ENCODE data around the gene APOH. TPM values are rescaled to one million over a fixed set of nuclear protein-coding genes. Genes with fewer than 3 reads are reported as not detected.

APOH gene
- polyA plus RNA-seq, 1 donor (not counting 4 experiments of a cell fraction or from before 2014, with no cell fraction given) = not detected

GRCh38 chr17:66222798-66223350, 6.3 kb downstream of the APOH start:
- Histone ChIP-seq H3K9me3 (ENCODE audit: control insufficient read depth, low read depth, low read length) (no peaks in the 10 kb centered on the region), H3K79me2 (ENCODE audit: control insufficient read depth, insufficient read depth, low read length) (no peaks in the 10 kb centered on the region), H3K27ac (ENCODE audit: control insufficient read depth, insufficient read depth, low read length) (no peak overlapping the region), H3K4me2 (ENCODE audit: control insufficient read depth, extremely low read depth, insufficient read depth, low read depth, low read length) (no peak overlapping the region), H3K4me3 (ENCODE audit: control insufficient read depth in 2 of 3, extremely low read depth in 1 of 3, insufficient read depth in 2 of 3, low read depth in 1 of 3, low read length in 3 of 3) (no peak overlapping the region), H3K9me1 (ENCODE audit: control insufficient read depth, extremely low read depth, insufficient read depth, low read length) (no peaks in the 10 kb centered on the region), H3K4me1 (ENCODE audit: control insufficient read depth, extremely low read depth, insufficient read depth, low read length) (no peaks in the 10 kb centered on the region), H3K27me3 (ENCODE audit: control insufficient read depth, extremely low read depth, insufficient read depth, low read length) (no peaks in the 10 kb centered on the region), H2AFZ (ENCODE audit: control insufficient read depth, low read length) (no peak overlapping the region), H3K9ac (ENCODE audit: control insufficient read depth, extremely low read depth, insufficient read depth, low read length) (no peak overlapping the region), H3K36me3 (ENCODE audit: control insufficient read depth in 2 of 2, extremely low read depth in 1 of 2, insufficient read depth in 2 of 2, low read length in 2 of 2) (no peaks in the 10 kb centered on the region), H4K20me1 (ENCODE audit: control insufficient read depth, extremely low read depth, insufficient read depth, low read length) (no peaks in the 10 kb centered on the region)
- TF ChIP-seq CTCF (optimal IDR thresholded peaks at IDR 0.05 in 1 of 3, IDR thresholded peaks at IDR 0.05 in 1 of 3, conservative IDR thresholded peaks at IDR 0.05 in 1 of 3; ENCODE audit: extremely low read depth in 1 of 3, insufficient read depth in 2 of 3, low read length in 3 of 3) (no peak), EZH2 (IDR thresholded peaks at IDR 0.05; ENCODE audit: low read length) (no peak)
- dilution Hi-C loops (cut with MboI; ENCODE audit: extremely low pct_ligation_motif_present, low sequenced_read_pairs) = no loop called here
- DNase-seq (ENCODE audit: low read depth, low spot score) = no peak
- FAIRE-seq = no peak

- TF ChIP-seq CTCF (optimal IDR thresholded peaks at IDR 0.05 in 1 of 3, IDR thresholded peaks at IDR 0.05 in 1 of 3, conservative IDR thresholded peaks at IDR 0.05 in 1 of 3; ENCODE audit: extremely low read depth in 1 of 3, insufficient read depth in 2 of 3, low read length in 3 of 3) (no peak), EZH2 (IDR thresholded peaks at IDR 0.05; ENCODE audit: low read length) (no peak)
- FAIRE-seq = no peak
These were observed 7.3 kb downstream of the APOH start for GRCh38 chr17:66221755-66222530.

More at GRCh38 chr17:66221755-66222530, 7.3 kb downstream of the APOH start:
- H3K9me1 ChIP-seq (ENCODE audit: control insufficient read depth, extremely low read depth, insufficient read depth, low read length) = no peaks in the 10 kb centered on the region
- no peaks in the 10 kb centered on the region for H3K4me1 ChIP-seq (ENCODE audit: control insufficient read depth, extremely low read depth, insufficient read depth, low read length)
- no peak overlapping the region for H2AFZ ChIP-seq (ENCODE audit: control insufficient read depth, low read length)
- no peaks in the 10 kb centered on the region for H4K20me1 ChIP-seq (ENCODE audit: control insufficient read depth, extremely low read depth, insufficient read depth, low read length)
- DNase-seq (ENCODE audit: low read depth, low spot score) = no peak
- H3K36me3 ChIP-seq (ENCODE audit: control insufficient read depth in 2 of 2, extremely low read depth in 1 of 2, insufficient read depth in 2 of 2, low read length in 2 of 2) = no peaks in the 10 kb centered on the region
- H3K27ac ChIP-seq (ENCODE audit: control insufficient read depth, insufficient read depth, low read length) = no peak overlapping the region
- no peak overlapping the region for H3K4me2 ChIP-seq (ENCODE audit: control insufficient read depth, extremely low read depth, insufficient read depth, low read depth, low read length)
- no peak overlapping the region for H3K9ac ChIP-seq (ENCODE audit: control insufficient read depth, extremely low read depth, insufficient read depth, low read length)
- H3K4me3 ChIP-seq (ENCODE audit: control insufficient read depth in 2 of 3, extremely low read depth in 1 of 3, insufficient read depth in 2 of 3, low read depth in 1 of 3, low read length in 3 of 3) = no peak overlapping the region
- H3K79me2 ChIP-seq (ENCODE audit: control insufficient read depth, insufficient read depth, low read length) = no peaks in the 10 kb centered on the region
- H3K9me3 ChIP-seq (ENCODE audit: control insufficient read depth, low read depth, low read length) = no peaks in the 10 kb centered on the region
- dilution Hi-C loops (cut with MboI; ENCODE audit: extremely low pct_ligation_motif_present, low sequenced_read_pairs) = no loop called here
- no peaks in the 10 kb centered on the region for H3K27me3 ChIP-seq (ENCODE audit: control insufficient read depth, extremely low read depth, insufficient read depth, low read length)

Data from keratinocyte (primary cell).